HG02610 (cell line): ENCODE results near the gene ALOXE3.
"Not testable (repeated sequence)": the region's sequence is repeated elsewhere in the genome, so short reads cannot be mapped to it uniquely, and the experiment has no call there.

ENCODE experiments used
- ATAC-seq: cut with Tn5 transposase; IDR thresholded peaks from one replicate; pipeline ENCODE4 v1.9.1; 2021; ENCODE audit warnings: mild to moderate bottlenecking, moderate library complexity; ENCODE audit not compliant: unreplicated experiment

ALOXE3 gene

DNA sequence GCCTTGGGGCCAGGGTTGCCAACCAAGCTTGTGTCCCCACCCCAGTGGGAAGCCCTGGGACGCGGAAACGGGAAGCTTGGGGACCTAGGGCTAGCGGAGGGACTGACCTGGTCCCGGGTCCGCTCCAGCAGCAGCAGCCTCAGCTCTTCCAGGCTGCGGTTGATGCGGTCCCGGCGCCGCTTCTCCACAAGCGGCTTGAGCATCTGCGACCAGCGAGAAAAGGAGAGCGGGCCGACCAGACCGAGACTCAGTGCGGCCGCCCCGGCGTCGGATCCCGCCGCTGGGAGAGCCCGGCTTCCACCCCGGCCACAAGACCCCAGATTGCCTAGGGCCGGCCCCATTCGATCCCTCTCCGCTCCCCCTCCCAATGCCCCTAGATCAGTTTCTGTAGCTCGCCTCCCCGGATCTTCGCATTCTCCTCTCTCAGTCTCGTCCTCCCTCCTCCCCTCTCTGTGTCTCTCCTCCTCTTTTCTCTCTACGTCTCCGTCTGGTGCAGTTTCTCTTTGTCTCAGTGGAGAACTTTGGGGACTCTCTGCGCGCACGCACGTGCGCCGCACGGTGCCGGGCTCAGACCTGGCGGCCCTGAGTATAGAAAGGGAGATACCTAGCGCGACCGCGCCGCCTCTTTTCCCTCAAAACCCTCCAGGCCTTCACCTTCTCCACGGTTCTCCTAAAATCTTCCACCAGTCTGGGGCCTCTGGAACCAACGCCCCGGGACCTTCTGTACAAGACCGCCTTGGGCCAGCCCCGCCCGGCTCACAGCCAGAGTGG, 4.8 kb upstream of the ALOXE3 start:
- no peak for ATAC-seq

GRCh38 chr17:8122422-8122923, 4.2 kb upstream of the ALOXE3 start:
- ATAC-seq: no peak

GRCh38 chr17:8121681-8122421, 3.5 kb upstream of the ALOXE3 start:
- ATAC-seq: peak; percentile 17

- no peak for ATAC-seq
These were observed 3.0 kb upstream of the ALOXE3 start for GRCh38 chr17:8121407-8121680.

- no peak for ATAC-seq
These were observed 2.4 kb upstream of the ALOXE3 start for GRCh38 chr17:8120520-8121406.

DNA sequence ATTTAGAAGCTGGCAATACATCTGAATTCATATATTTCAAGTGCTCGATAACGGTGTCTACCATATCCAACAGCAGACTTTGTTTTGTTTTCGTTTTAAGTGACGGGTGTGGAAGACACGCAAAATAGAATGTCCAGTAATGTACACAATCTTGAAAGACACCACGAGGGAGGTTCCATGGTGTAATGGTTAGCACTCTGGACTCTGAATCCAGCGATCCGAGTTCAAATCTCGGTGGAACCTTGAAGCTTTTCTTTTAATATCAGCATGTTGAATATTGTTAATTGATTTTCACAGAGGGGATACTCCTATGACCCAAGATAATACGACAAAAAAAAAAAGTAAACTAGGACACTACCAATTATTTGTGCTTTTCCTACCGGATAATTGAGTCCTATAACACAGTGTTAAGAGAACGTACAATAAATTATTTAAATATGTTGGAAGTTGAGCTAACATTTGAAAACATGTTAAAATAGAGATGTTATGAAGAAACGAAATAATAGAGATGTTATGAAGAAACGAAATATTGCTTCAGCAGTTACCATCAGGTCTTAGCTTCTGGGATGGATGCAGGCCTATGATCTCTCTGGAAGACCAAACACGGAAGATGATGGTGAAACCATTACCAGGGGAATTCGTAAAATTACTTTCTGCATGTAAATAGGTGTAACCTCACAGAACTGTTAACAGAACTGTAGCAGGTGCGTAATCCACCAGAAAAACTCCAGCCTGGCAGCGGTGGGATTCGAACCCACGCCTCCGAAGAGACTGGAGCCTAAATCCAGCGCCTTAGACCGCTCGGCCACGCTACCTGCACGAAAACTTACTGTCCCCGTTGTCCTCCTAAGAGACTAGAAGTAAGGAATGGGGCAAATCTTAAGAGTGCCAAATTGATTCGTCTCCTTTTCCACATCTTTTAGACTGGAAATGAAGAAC, 1.5 kb upstream of the ALOXE3 start:
- peak; percentile 27 for ATAC-seq

DNA sequence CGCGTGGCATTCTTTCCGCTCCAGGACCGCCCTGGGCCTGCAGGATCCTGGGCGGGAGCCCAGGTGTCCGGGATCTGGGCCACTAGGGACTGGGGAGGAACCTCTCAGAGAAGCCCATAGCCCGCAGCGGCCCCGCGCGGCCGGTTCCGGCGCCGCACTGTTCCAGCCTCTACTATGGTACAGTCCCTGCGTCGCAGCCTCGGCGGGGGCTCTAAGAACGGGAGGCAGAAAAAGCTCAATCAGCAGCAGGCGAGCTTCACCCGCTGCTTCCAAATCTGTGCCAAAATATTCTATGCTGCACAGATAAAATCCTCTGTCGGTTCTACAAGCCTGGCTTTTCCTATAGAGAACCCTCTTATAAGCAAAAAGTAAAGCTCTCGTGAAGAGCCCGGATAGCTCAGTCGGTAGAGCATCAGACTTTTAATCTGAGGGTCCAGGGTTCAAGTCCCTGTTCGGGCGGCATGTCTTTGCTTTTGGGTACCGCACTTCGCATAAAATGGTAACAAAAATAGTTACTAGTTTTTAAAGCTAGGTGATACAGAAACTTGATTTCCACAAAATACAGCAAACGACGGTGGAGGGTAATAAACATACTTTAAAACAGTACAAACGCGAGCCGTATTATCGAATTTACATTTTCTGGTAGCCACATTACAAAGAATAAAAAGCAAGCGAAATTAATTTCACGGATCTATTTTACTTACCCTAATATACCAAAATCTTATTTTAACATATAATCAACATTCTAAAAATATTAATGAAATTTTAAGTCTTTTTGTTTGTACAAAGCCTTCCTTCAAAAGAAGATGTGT, 661 bp upstream of the ALOXE3 start:
- ATAC-seq: peak; percentile 33

- no peak for ATAC-seq
These were observed 841 bp downstream of the ALOXE3 start for GRCh38 chr17:8117367-8117979.

DNA sequence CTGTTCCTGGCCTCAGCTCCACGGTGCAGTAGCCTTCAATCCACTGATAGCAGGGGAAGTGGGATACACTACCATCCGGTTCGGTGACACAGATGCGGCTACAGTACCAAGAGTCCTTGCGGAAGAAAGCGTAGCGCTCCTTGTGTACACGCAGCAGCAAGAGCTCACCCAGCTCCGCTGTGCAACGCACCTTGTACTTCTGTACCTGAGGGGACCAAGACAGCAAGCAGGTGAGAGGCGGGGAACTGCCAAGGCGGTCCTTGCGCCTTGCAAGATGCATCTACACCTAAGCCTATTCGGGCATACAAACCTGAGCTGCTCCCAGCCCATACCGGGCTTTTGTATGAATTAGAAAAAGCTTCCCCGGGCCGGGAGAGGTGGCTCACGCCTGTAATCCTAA, 1.5 kb downstream of the ALOXE3 start:
- ATAC-seq: no peak

GRCh38 chr17:8110907-8111306, 7.4 kb downstream of the ALOXE3 start:
- ATAC-seq: no peak

DNA sequence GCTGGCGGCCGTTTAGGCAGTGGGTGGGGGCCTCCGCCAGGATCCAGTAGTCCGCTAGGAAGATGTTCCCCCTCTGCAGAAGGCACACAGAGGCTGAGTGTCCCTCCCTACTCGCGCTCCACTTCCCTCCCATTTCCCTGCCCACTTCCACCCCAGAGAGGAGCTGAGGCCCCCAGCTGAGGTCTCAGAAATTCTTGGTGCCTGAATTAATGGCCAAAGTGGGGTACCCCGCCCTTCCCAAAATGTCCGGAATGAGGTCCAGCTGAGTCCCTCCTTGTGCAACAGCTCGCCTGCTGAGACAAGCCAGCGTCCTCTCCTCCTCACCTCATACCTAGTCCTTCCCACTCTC, 7.9 kb downstream of the ALOXE3 start:
- ATAC-seq: no peak

GRCh38 chr17:8109661-8110455, 8.5 kb downstream of the ALOXE3 start:
- ATAC-seq: peak; percentile 50

DNA sequence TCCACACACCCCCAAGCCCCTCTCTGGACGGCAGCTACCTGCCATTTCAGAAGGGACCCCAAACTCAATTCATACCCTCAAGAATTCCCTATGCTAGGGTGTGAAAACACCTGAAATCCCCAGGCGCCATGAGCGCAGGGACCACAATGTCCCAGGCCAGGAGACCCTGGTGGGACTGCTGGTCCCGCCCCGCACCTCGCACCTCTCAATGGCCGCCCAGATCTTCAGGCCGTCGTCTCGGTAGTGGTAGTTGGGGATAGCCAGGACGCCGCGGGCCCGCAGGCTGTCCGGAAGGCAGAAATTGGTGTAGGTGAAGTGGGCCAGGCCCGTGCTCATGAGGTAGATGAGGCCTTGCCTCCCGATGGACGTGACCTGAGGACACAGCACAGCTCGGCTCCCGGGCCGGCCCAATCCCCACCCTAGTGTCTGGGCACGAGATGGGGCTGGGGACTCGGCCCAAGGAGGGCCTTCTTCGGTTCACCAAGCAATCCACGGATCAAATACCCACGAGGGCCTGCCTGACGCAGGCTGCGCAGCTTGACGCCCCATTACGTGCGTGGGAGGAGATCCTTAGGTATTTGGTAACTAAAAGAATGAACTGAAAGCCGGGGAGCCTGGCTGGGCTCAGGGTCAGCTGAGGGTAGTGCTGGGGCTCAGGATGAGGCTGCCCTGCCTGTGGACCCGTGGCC, 9.2 kb downstream of the ALOXE3 start:
- no peak for ATAC-seq

DNA sequence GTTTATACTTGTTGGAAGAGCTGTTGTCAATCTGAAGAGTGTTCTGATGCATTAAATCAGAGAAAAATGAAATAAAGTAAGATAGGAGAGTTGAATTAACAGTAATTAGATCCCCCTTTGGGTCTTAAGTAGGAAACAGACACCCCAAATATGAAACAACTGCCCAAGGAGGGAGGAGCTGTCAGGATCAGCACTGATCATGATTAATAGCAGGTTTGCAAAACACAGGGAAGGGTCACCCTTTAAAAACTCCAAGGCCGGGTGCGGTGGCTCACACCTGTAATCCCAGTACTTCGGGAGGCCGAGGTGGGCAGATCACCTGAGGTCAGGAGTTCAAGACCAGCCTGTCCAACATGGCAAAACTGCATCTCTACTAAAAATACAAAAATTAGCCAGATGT, 11.3 kb downstream of the ALOXE3 start:
- ATAC-seq: not testable (repeated sequence)

DNA sequence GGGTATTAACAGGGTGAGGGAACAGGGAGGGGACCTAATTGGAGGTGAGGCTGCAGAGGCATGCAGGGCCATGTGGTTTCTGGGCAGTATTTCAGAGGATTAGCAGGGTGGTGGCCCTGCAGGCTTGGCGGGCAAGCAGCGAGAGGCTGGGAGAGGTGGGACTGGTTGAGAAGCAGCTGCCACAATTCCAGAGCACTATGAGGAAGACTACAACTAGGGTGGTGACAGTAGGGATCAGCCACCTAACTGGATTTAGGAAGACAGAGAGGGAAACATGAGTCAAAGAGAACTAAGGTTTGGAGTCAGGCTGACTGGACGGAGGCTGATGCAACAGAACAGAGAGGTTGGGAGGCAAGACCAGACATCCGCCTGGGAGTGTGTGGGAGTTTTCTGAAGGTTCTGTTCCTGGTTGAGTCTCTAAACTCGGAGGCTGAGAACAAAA, 12.3 kb downstream of the ALOXE3 start:
- no peak for ATAC-seq

- ATAC-seq: no peak
These were observed 13.4 kb downstream of the ALOXE3 start for GRCh38 chr17:8104911-8105310.

DNA sequence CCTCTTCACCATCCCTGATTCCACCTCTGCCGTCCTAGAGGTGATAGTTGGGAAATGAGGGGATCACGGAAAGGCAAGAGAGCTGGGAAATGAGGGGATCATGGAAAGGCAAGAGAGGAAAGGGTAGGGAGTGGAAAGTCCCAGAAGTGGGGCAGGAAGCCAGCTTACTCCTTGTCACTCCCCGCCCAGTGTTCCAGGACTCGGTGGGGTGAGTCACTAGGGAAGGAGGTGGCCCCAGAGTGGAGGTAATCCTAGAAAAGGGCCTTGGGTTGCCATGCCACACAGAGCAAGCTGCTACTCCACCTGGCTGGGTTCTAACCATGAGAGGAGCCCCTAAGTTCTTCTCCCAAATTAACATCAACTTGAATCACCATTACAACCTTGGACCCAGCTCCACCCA, 14.8 kb downstream of the ALOXE3 start:
- no peak for ATAC-seq

DNA sequence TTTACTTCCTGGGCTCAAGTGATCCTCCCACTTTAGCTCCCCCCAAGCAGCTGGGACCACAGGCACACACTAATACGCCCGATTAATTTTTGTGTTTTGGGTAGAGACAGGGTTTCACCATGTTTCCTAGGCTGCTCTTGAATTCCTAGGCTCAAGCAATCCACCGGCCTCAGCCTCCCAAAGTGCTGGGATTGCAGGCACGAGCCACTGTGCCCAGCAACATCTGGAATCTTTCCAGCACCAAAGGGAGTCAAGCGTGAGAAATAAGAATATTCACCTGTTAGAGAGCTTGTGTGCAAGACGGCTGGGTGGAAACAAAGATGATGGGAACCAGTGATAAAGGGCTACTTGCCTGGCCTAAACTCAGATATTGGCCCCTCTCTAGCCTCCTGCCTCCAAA, 16.6 kb downstream of the ALOXE3 start:
- no peak for ATAC-seq
